IPS-NIHi7 (cell line): ENCODE measurements around the gene HDDC3.

Experiments
- DNase-seq: peaks from one replicate; pipeline ENCODE4 v3.0.0; 2012; ENCODE audit warnings: mixed read lengths; ENCODE audit errors: extremely low spot score

The HDDC3 gene, protein sequence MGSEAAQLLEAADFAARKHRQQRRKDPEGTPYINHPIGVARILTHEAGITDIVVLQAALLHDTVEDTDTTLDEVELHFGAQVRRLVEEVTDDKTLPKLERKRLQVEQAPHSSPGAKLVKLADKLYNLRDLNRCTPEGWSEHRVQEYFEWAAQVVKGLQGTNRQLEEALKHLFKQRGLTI

DNA sequence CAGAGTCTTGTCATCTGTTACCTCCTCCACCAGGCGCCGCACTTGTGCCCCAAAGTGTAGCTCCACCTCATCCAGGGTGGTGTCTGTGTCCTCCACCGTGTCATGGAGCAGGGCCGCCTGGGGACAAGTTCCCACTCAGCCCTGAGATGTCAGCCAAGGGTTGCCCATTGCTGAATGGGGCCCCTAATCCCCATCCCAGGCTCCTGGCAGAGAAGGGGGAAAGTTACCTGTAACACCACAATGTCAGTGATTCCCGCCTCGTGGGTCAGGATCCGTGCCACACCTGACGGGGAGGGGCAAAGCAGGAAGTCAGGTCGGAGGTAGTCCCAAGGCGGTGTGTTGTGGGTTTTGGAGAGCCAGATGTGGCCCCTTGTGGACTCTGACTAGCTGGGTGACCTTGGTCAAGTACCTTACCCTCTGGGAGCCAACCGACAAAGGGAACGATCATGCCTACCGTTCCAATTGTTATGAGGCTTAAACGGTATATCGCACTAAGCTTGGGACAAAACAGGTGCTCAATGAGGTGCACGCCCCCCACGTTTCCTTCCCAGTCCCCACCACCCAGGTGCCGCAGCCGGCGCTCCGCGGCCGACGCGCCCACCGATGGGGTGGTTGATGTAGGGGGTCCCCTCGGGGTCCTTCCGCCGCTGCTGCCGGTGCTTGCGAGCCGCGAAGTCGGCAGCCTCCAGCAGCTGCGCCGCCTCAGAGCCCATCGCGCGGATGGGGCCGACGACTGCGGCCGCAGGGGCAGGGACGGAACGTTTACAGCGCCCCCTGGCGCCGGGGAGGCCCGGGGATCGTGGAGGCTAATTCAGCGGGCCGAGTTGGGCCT, at the start of gene HDDC3:
Gene HDDC3 (minus strand): TSS at position 722 of the 832 bp plus-strand sequence. CDS start 9 bp downstream, at position 713.
- DNase-seq = peak; percentile 94

DNA sequence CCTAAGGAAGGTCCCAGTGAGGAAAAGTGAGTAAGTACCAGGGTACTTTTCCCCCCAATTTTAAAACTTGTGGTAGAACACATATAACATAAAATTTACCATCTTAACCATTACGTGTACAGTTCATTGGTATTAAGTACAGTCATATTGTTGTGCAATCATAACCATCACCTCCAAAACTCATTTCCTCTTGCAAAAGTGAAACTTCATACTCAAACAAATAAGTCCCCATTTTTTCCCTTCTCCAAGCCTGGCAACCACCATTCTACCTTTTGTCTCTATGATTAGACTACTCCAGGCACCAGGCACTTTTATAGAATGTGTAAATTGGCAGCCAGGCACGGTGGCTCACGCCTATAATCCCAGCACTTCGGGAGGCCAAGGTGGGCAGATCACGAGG, 49.8 kb upstream of the HDDC3 start:
- no peak for DNase-seq

DNA sequence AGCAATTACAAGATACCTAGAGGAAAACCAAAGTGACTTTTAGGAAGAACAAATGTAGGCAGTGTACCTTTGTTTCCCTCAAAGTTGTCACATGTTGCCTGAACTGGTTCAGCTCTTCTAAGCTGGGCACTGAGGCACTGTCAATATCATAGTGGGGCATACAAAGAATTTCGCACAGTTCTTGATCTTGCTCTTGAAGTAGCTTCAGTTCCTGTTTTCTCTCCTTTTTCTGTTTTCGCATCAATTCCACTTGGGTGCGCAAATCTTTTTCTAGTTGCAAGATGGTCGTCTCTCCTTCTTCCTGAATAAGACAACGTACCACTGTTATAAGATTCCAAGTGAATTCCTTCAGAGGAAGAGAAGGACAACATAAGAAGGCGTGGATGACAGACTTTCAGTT, 49.3 kb upstream of the HDDC3 start:
- no peak for DNase-seq

DNA sequence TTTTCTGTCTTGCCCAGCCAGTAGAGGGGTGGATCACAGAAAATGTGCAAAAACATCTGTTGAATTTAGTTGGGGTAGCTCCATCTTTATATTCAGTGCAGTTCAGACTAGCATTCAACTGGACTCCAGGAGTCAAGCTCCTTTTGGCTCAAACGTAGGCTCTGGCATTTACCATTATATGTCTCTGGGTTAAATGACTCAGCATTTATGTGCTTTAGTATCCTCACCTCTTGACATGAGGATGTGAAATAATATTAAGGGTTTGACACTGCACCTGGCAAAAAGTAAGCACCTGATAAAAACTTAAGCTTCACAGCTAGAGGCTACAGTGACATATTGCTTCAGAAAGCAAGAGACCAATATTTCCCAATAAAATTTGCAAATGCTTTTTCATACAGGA, 47.2 kb upstream of the HDDC3 start:
- DNase-seq = no peak

DNA sequence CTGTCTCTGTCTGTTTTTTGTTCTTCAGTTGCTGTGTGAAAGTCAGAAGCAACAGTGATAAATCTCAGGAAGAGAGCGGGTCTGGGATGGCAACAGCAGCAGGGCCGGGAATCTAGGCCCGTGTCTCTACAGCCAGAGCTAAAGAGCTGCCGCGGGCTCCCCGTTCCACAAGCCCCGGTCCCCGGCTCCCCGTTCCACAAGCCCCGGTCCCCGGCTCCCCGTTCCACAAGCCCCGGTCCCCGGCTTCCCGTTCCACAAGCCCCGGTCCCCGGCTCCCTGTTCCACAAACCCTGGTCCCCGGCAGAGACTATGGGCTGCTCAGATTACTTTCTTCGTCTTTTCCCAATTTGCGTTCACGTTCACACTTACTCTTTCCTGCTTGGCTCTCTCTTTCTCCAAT, 41.9 kb upstream of the HDDC3 start:
- DNase-seq = no peak

DNA sequence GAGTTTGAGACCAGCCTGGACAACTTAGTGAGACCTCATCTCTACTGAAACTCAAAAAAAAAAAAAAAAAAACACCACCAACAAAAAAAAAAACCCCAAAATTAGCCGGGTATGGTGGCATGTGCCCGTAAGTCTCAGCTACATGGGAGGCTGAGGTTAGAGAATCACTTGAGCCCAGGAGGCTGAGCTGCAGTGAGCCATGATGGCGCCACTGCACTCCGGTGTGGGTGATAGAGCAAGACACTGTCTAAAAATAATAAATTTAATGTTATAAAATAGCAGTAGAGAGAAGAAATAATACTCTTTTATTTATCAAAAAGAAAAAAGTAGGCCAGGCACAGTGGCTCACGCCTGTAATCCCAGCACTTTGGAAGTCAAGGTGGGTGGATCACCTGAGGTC, 39.8 kb upstream of the HDDC3 start:
- DNase-seq = no peak

DNA sequence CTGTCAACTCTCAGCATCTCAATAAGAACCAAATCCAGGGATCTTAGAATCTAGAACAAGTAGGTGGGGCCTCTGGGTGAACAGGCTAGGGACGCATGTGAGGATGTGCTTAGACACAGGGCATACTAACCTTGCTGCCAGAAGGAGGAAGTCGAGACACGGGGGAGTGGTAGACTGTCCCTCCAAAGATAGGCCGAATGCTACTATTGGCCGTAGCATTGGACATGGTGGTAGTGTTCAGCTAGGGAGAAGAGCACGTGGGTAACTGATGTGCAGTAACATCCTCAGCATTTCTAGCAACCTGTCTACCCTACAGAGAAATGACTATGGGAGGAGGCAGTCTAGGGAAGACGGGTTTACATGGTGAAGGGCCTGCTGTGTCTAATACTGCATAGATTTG, 37.9 kb upstream of the HDDC3 start:
- no peak for DNase-seq

DNA sequence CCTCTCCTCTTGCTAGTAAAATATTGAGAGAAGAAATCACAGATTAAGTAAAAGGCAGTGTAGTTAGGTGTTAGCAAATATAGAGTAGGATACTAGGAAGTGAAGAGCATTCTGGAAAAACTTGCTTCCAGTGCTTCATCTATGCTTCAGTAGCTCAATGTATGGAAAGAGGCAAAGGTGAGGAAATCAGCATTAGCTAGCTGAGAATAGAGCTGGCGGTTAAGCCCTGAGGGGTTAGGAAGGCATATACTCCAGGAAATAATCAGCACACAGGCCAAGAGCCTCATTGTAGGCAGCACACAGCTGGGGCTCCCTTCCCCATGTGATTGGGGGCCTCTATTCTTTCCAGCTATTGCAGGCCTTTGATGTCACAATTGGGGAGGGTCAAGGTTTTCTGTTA, 36.1 kb upstream of the HDDC3 start:
- DNase-seq = no peak

DNA sequence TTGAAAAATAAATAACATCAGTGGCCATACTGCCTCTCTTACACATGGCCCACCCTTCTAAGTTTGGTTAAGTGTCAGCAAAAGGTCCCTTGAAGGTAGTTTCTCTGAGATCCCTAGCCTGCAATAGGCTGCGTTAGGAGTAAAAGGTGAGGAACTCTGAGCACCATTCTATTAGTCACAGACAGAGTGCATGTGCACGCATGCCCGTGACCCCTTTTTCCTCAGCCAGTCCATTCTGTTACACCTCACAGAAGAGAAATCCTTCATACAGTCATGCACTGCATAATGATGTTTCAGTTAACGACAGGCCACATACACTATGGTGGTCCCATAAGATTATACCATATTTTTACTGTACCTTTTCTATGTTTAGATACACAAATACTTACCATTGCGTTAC, 34.9 kb upstream of the HDDC3 start:
- no peak for DNase-seq

DNA sequence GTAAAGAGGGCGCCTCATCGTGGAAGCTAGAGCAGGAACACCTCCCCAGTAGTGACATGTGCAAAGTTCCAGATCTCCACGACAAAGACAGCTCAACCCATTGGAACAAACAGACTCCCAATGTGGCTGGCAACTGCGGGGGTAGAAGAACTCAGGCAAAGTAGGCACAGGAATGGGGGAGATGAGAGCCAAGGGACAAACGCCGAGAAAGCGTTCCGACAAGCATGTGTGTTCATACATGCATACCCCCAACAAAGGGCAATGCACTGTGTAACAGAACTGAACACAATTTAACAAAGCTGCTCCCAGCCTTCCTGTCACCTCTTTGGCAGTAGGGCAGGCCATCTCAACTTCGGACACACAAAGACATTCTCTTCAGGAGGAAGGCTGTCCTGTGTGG, 33.9 kb upstream of the HDDC3 start:
- DNase-seq = no peak

DNA sequence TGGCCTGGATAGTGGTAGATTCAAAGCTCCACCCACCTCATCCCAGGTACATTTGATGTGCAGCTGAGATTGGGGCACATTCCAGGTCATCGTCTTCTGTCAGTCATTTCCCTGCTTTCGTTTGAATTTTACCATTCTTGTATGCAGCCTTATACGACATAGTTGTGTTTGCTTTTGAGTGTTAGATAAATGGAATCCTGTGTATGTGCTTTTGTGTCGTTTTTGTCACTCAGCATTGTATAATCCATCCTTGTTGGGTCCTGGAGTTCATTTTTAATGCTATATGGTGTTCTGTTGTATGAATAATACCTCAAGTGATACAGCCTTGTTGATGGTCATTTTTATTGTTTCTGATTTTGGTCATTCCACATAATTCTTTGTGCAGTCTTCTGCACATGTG, 29.7 kb upstream of the HDDC3 start:
- no peak for DNase-seq

DNA sequence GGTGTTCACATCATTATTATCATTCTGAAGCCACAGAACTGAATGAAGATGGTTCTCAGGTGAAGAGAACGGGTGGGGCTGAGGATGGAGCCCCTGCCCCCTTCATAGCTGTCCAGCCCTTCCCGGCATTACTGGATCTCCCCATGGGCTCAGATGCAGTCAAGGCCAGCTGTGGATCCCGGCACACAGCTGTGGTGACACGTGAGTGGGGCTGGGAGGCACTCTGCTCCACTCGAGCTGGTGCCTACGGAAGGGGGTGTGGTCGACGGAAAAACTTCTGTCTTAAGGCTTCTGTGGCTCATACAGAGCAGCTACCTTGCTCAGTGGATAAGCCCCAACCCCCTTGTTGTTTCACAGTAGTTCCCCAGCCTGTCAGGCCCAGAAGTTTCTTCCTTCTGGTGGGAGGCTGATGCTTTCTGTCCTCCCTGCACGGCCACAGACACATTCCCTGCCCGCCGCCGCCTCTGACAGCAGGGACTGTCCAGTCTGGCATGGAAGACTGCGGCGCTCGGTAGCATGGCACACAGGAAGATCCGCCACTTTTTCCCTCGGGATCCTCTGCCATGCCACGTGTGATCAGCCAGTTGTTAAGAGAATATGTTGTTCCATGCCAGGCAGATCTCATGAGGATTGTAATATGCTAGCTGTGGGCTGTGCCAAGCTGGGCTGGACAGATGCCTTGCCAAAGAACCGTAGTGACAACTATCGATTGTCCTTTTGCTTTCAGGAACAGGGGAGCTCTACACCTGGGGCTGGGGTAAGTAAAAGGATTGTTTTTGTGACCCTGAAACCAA, 28.1 kb upstream of the HDDC3 start:
- DNase-seq = no peak

DNA sequence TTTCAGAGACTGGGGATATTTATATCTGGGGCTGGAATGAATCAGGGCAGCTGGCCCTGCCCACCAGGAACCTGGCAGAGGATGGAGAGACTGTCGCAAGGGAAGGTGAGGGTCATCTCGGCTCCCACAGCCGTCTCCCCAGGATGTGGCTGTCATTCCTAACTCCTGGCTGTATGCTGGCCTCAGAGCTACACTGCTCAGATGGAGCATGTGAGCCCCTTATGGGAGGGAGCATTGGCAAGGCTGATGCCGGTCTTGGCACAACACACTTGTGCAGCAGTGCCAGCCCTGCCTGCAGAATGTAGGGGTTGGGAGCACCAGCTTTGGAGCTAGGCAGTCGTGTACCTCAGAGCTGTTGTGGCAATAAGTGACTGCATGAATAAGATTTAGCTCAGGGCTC, 27.5 kb upstream of the HDDC3 start:
- no peak for DNase-seq

DNA sequence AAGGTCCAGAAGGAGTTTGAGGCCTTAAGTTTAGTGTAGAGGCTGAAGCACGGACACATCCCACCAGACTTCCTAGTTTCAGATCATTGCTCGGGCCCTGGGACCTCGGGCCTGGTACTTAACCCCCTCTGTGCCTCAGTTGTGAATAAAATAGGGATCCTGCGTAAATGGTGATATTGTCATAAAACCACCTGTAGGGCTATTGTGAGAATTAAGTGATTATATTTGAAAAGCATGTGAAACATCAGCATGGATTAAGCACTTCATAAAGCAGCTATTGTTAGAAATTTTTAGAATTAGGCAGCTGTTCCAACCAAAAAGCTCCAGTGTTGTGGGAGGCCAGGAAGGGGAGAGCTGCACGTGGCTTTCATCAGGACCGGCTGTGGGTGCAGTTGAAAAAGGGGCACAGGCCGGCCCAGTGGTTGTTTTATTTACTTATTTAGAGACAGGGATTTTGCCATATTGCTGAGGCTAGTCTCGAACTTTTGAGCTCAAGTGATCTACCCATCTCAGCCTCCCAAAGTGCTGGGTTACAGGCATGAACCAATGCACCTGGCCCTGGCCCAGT, 26.8 kb upstream of the HDDC3 start:
- no peak for DNase-seq

DNA sequence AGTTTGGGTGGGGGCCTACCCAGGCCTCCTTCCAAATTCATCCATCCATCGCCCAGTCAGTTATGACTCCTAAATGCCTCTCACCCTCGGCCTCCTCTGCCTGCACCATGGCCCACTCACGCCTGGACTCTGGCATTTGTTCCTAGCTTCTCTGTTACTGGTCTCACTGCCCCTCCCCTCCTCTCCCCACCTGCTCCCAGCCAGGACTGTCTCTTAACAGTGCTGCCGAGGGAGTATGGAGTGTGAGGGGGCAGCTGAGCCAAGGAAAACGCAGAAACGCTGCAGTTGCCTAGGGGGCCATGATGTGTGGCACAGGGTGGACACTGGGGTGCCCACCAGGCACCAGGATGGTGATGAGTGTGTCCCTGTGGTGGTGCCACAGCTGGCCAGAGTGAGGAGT, 25.4 kb upstream of the HDDC3 start:
- DNase-seq = no peak

DNA sequence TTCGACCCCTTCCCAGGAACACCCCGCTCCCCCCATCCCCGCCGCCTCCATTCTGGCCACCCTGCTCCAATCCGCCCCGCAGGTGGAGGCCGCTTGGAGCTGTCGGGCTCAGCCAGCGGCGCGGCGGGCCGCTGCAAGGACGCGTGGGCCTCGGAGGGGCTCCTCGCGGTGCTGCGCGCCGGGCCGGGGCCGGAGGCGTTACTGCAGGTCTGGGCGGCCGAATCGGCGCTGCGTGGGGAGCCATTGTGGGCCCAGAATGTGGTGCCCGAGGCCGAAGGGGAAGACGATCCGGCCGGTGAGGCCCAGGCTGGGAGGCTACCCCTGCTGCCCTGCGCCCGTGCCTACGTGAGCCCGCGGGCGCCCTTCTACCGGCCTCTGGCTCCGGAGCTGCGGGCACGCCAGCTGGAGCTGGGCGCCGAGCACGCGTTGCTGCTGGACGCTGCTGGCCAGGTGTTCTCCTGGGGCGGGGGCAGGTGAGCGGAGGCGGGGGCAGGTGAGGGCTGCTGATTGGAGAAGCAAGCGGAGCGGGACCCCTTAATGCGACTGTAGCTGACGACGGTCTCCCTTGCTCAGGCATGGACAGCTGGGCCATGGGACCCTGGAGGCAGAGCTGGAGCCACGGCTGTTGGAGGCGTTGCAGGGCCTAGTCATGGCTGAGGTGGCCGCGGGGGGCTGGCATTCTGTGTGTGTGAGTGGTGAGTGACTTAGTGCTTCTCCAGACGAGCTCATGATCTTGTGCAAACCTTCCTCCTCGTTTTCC, 24.9 kb upstream of the HDDC3 start:
- peak; percentile 58 for DNase-seq

DNA sequence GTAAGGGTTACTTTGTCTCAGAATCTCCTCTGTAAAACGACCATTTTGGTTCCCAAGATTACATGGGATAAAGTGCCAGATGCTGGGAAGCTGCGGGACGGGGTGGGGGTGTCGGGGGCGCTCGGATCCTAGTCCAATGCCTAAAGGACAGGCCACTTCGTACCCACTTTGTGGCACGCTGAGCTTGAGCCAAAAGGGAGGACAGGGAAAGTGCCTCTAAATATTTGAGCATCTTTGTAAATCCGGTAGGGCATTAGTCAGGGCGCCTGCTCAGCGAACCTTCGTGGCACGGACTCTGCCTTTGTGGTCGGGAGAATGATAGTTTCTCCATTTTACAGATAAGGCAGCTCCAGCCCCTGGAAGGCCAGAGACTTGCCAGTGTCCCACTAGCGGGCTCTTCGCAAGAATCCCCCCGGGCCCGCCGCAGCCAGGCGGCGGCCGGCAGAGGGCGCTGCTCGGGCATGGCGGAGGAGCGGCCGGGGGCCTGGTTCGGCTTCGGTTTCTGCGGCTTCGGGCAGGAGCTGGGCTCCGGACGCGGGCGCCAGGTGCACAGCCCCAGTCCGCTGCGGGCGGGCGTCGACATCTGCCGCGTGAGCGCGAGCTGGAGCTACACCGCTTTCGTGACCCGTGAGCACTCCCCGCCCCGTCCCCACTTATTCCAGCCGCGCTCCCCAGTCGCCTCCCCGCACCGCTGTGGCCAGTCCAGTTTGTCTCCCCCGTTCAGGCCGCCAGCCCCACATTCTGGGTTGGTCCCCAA, 24.1 kb upstream of the HDDC3 start:
- DNase-seq = peak; percentile 94

DNA sequence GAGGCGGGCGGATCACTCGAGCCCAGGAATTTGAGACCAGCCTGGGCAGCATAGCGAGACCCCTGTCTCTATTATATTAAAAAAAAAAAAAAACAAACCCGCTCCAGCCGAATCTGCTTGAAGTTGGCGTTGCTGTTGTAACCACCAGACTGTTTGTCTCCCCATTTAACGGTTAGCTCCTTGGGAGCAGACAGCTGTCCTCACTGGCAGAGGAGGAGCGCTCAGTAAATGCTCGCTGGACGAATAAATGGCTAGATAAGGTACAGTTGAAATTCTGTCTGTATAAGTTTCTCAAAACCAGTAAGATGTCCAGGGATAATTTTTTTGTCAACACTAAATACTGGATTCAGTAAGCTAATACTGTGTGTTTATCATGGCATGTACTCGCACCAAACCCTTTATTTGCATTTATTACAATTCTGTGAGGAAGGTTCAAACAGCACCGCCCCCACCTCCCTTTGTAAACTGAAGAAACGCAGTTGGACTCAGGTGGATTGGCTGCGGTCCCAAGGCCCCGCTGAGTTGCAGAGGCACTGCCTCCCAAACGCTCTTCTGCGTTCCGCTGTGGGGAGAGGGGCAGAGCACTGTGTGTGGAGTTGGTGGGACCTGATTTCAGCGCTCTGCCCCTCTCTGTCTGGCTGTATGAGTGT, 23.4 kb upstream of the HDDC3 start:
- no peak for DNase-seq

DNA sequence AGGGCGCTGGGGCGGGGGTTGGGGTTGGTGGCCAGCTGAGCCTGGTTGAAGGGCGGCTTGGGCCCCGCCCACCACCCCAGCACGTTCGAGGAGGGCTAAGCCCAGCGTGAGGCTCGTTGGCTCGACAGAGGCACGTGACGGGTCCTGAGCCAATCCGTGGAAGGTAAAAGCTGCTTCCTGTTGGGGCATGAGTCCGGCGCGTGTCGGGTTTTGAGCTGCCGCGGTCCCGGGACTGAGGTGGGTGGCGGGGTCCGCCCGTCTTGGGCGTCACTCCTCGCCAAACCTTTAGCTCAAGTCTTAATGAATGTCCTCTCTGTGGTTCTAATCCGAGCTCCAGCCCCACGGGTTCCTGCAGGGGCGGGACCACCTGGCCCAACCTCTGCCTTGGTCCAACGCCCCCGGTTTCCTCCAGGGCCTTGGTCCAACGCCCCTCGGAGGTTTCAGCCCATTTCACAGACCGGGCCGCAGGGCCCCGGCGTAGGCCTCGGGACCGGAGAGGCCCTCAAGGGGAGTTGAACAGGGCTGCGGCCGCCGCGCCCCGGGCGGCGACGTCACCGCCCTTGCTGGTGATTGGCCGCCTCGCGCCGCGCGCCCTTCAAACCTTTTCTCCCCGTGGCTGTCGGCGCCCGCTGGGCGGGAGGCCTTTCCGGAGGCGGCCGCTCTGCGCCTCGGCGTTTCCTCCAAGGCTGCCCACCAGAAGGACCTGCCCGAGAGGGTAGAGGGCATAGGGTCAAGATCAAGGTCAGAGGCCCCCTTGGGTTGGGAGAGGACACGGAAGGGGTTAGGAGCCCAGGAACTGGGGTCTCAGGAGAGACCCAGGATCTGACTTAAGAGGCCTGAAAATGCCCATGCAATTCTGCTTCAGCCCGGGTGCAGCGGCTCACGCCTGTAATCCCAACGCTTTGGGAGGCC, 22.6 kb upstream of the HDDC3 start, which contains the start of gene RCCD1:
Gene RCCD1 (plus strand): TSS at position 173 of the 912 bp plus-strand sequence. CDS start 1,851 bp downstream, outside the sequence.
- DNase-seq = peak; percentile 99
